ENCODE data around the gene SLC7A6OS. TPM values are rescaled to one million over a fixed set of nuclear protein-coding genes. Genes with fewer than 3 reads are reported as not detected.

The SLC7A6OS gene
- polyA plus RNA-seq, 3 donors = 9.3 to 10.5 (median 9.7) TPM

DNA sequence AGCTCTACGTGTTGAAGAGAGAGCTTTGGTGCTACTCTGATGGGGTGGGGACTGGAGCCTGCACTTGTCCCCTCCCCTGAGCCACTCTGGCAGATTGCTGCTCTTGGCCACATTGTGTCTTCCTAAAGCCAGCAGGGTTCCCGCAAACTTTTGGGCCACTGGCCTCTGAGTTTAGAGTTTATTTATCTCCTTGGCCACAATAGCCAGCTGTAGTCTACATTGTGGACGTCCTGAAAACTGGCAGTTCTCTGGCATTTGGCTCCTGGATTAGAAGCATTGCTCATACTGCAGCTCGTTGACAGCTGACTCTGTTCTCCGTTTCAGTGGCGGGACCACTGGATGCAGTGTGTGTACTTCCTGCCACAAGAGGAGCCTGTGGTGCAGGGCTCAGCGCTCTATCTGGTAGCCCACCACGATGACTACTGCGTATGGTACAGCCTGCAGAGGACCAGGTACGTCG lies 34.6 kb upstream of the SLC7A6OS start:
- Histone ChIP-seq H2AFZ (ENCODE audit: insufficient read depth, low read depth, low read length, poor library complexity, severe bottlenecking) (no peak overlapping the region), H3K36me3 (replicated peaks in 1 of 2; ENCODE audit: control insufficient read depth in 1 of 2, insufficient read depth in 2 of 2, low read length in 2 of 2) (peaks cover 65 to 98% of the 10 kb centered on the region in 2 donors), H3K4me3 (replicated peaks in 1 of 3; ENCODE audit: low read depth in 2 of 3, low read length in 3 of 3) (no peak overlapping the region), H3K9me3 (replicated peaks in 1 of 2; ENCODE audit: control insufficient read depth in 1 of 2, insufficient read depth in 1 of 2, low read length in 2 of 2) (no peaks in the 10 kb centered on the region), H3K79me2 (ENCODE audit: insufficient read depth, low read length) (no peaks in the 10 kb centered on the region), H3K27ac (ENCODE audit: low read depth in 1 of 2, low read length in 2 of 2) (no peak overlapping the region), H3K9ac (ENCODE audit: insufficient read depth, low read length, poor library complexity, severe bottlenecking) (no peak overlapping the region), H3K27me3 (ENCODE audit: control insufficient read depth in 2 of 2, insufficient read depth in 2 of 2, low read length in 2 of 2) (no peaks in the 10 kb centered on the region), H3K4me1 (ENCODE audit: control insufficient read depth in 1 of 2, insufficient read depth in 2 of 2, low read length in 2 of 2) (no peaks in the 10 kb centered on the region), H3K4me2 (replicated peaks; ENCODE audit: extremely low read depth, low read length, poor library complexity, severe bottlenecking) (no peak overlapping the region), H4K20me1 (ENCODE audit: insufficient read depth, low read length) (no peaks in the 10 kb centered on the region)
- Mint-ChIP-seq H3K27me3 (ENCODE audit: low read depth in 3 of 3) (peaks cover 0 to 3% (median 1%) of the 10 kb centered on the region in 3 donors), H3K36me3 (peaks cover 86 to 95% of the 10 kb centered on the region in 2 donors), H3K4me1 (no peaks in the 10 kb centered on the region), H3K27ac (no peak overlapping the region), H3K4me3 (no peak overlapping the region), H3K9me3 (no peaks in the 10 kb centered on the region)
- intact Hi-C loops (cut with micrococcal nuclease) = no loop called here
- TF ChIP-seq, protein P1, sequence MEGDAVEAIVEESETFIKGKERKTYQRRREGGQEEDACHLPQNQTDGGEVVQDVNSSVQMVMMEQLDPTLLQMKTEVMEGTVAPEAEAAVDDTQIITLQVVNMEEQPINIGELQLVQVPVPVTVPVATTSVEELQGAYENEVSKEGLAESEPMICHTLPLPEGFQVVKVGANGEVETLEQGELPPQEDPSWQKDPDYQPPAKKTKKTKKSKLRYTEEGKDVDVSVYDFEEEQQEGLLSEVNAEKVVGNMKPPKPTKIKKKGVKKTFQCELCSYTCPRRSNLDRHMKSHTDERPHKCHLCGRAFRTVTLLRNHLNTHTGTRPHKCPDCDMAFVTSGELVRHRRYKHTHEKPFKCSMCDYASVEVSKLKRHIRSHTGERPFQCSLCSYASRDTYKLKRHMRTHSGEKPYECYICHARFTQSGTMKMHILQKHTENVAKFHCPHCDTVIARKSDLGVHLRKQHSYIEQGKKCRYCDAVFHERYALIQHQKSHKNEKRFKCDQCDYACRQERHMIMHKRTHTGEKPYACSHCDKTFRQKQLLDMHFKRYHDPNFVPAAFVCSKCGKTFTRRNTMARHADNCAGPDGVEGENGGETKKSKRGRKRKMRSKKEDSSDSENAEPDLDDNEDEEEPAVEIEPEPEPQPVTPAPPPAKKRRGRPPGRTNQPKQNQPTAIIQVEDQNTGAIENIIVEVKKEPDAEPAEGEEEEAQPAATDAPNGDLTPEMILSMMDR (IDR thresholded peaks at IDR 0.05) = no peak
- DNase-seq = no peak
- WGBS (ENCODE audit: insufficient coverage) = 62% methylated on average over 5 of the region's 11 CpGs

DNA sequence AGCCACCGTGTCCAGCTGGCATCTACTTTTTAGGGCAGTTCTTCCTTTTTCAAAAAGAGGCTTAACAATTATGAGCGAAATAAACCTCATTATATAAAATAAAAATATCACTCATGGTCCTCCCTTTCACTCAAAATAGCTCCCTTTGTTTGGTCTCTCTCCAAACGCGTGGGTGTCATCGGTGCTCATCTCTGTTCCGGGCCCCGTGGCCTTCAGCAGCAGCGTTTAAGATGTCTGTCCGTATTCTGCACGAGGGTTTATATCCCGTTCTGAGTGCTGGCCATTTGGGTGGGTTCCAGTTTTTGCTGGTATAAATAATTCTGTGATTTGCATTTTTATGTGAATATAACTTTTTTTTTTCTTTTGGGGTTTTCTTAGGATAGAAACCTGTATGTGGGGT lies 33.5 kb upstream of the SLC7A6OS start:
- 97% methylated on average over 10 of the region's 11 CpGs for WGBS (ENCODE audit: insufficient coverage)
- peaks cover 88 to 95% of the 10 kb centered on the region in 2 donors for H3K36me3 Mint-ChIP-seq
- H3K4me3 Mint-ChIP-seq = no peak overlapping the region
- no peak overlapping the region for H3K27ac Mint-ChIP-seq
- intact Hi-C loops (cut with micrococcal nuclease) = no loop called here
- H3K9ac ChIP-seq (ENCODE audit: insufficient read depth, low read length, poor library complexity, severe bottlenecking) = no peak overlapping the region
- H3K36me3 ChIP-seq (replicated peaks in 1 of 2; ENCODE audit: control insufficient read depth in 1 of 2, insufficient read depth in 2 of 2, low read length in 2 of 2) = peaks cover 65 to 98% of the 10 kb centered on the region in 2 donors
- no peaks in the 10 kb centered on the region for H3K79me2 ChIP-seq (ENCODE audit: insufficient read depth, low read length)
- no peaks in the 10 kb centered on the region for H3K9me3 ChIP-seq (replicated peaks in 1 of 2; ENCODE audit: control insufficient read depth in 1 of 2, insufficient read depth in 1 of 2, low read length in 2 of 2)
- H3K27ac ChIP-seq (ENCODE audit: low read depth in 1 of 2, low read length in 2 of 2) = no peak overlapping the region
- peaks cover 0 to 3% (median 1%) of the 10 kb centered on the region in 3 donors for H3K27me3 Mint-ChIP-seq (ENCODE audit: low read depth in 3 of 3)
- no peaks in the 10 kb centered on the region for H3K4me1 Mint-ChIP-seq
- no peak overlapping the region for H3K4me2 ChIP-seq (replicated peaks; ENCODE audit: extremely low read depth, low read length, poor library complexity, severe bottlenecking)
- TF ChIP-seq, protein P1 (IDR thresholded peaks at IDR 0.05) = no peak
- H3K9me3 Mint-ChIP-seq = no peaks in the 10 kb centered on the region
- no peaks in the 10 kb centered on the region for H3K4me1 ChIP-seq (ENCODE audit: control insufficient read depth in 1 of 2, insufficient read depth in 2 of 2, low read length in 2 of 2)
- no peaks in the 10 kb centered on the region for H3K27me3 ChIP-seq (ENCODE audit: control insufficient read depth in 2 of 2, insufficient read depth in 2 of 2, low read length in 2 of 2)
- H4K20me1 ChIP-seq (ENCODE audit: insufficient read depth, low read length) = no peaks in the 10 kb centered on the region
- H2AFZ ChIP-seq (ENCODE audit: insufficient read depth, low read depth, low read length, poor library complexity, severe bottlenecking) = no peak overlapping the region
- DNase-seq = no peak
- no peak overlapping the region for H3K4me3 ChIP-seq (replicated peaks in 1 of 3; ENCODE audit: low read depth in 2 of 3, low read length in 3 of 3)
